GM23338 (cell line): ENCODE results near the gene TBX1. TPM values are rescaled to one million over a fixed set of nuclear protein-coding genes. Genes with fewer than 3 reads are reported as not detected.

Source experiments
- ATAC-seq: fragments of 200-7000 bp; cut with Tn5 transposase; 3 replicates; pipeline ENCODE4 v1.9.1; 2020
- DNase-seq: peaks from one replicate; pipeline ENCODE4 v3.0.0-alpha.2; 2015; ENCODE audit warnings: low spot score
- H2AFZ ChIP-seq: fragments of 200-600 bp; sonication (generic); 2 replicates; pipeline ENCODE4 v1.8.0; 2016; ENCODE audit warnings: antibody characterized with exemption, mild to moderate bottlenecking, moderate library complexity
- H3F3A ChIP-seq: fragments of 200-600 bp; sonication (generic); replicated peaks from 2 replicates; pipeline ENCODE4 v1.8.0; 2017; ENCODE audit warnings: antibody characterized with exemption, mixed run types, low read depth
- H3K27ac ChIP-seq: fragments of 200-600 bp; sonication (generic); 2 replicates; pipeline ENCODE4 v1.6.1; 2016; ENCODE audit warnings: low read depth
- H3K27me3 ChIP-seq: fragments of 200-600 bp; sonication (generic); 2 replicates; pipeline ENCODE4 v1.8.0; 2016; ENCODE audit warnings: mild to moderate bottlenecking, mixed run types, moderate library complexity; ENCODE audit not compliant: insufficient read depth
- H3K36me3 ChIP-seq: fragments of 200-600 bp; sonication (generic); 2 replicates; pipeline ENCODE4 v1.8.0; 2016; ENCODE audit warnings: mild to moderate bottlenecking; ENCODE audit not compliant: insufficient read depth
- H3K4me1 ChIP-seq: fragments of 200-600 bp; sonication (generic); 2 replicates; pipeline ENCODE4 v1.8.0; 2016; ENCODE audit warnings: mild to moderate bottlenecking, moderate library complexity; ENCODE audit not compliant: insufficient read depth
- H3K4me2 ChIP-seq: fragments of 200-600 bp; sonication (generic); 2 replicates; pipeline ENCODE4 v1.7.1; 2017; ENCODE audit warnings: mixed run types
- H3K4me3 ChIP-seq: fragments of 200-600 bp; sonication (generic); 2 replicates; pipeline ENCODE4 v1.6.1; 2016; ENCODE audit warnings: mixed run types
- H3K79me2 ChIP-seq: fragments of 200-600 bp; sonication (generic); replicated peaks from 2 replicates; pipeline ENCODE4 v1.8.0; 2017; ENCODE audit warnings: mild to moderate bottlenecking; ENCODE audit not compliant: insufficient read depth
- H3K9me2 ChIP-seq: fragments of 200-600 bp; sonication (generic); 2 replicates; pipeline ENCODE4 v1.8.0; 2017; ENCODE audit not compliant: insufficient read depth
- H4K20me1 ChIP-seq: fragments of 200-600 bp; sonication (generic); replicated peaks from 2 replicates; pipeline ENCODE4 v1.8.0; 2017; ENCODE audit warnings: mild to moderate bottlenecking; ENCODE audit not compliant: insufficient read depth
- H3K27ac Mint-ChIP-seq: 2 replicates; pipeline ENCODE4 v1.8.0; 2020; ENCODE audit warnings: inconsistent platforms, mild to moderate bottlenecking, moderate library complexity, mixed read lengths
- H3K27me3 Mint-ChIP-seq: 3 replicates; pipeline ENCODE4 v1.8.0; 2022; ENCODE audit warnings: low read depth, mild to moderate bottlenecking, moderate library complexity, mixed read lengths, inconsistent platforms; ENCODE audit not compliant: insufficient read depth, poor library complexity
- H3K36me3 Mint-ChIP-seq: 3 replicates; pipeline ENCODE4 v1.8.0; 2021; ENCODE audit warnings: low read depth, mild to moderate bottlenecking, inconsistent platforms, moderate library complexity, mixed read lengths
- H3K4me1 Mint-ChIP-seq: 3 replicates; pipeline ENCODE4 v1.8.0; 2020; ENCODE audit warnings: mild to moderate bottlenecking, inconsistent platforms, mixed read lengths
- H3K4me3 Mint-ChIP-seq: 3 replicates; pipeline ENCODE4 v1.8.0; 2021; ENCODE audit warnings: moderate library complexity, mild to moderate bottlenecking, inconsistent platforms, mixed read lengths
- H3K9me3 Mint-ChIP-seq: 3 replicates; pipeline ENCODE4 v1.8.0; 2020; ENCODE audit warnings: moderate library complexity, mild to moderate bottlenecking, inconsistent platforms, mixed read lengths
- CREB1 ChIP-seq: fragments of 250-450 bp; sonication (Bioruptor Pico); IDR thresholded peaks from 2 replicates; pipeline ENCODE4 v1.5.0; 2020; ENCODE audit warnings: low read depth, mild to moderate bottlenecking, moderate library complexity
- ETS1 ChIP-seq: IDR thresholded peaks from 2 replicates; pipeline ENCODE4 v1.6.1; 2016; ENCODE audit warnings: antibody characterized with exemption
- NANOG ChIP-seq: IDR thresholded peaks from 2 replicates; pipeline ENCODE4 v1.6.1; 2016; ENCODE audit warnings: antibody characterized with exemption, borderline replicate concordance
- POLR2AphosphoS5 ChIP-seq: IDR thresholded peaks from 2 replicates; pipeline ENCODE4 v1.6.1; 2016; ENCODE audit warnings: antibody characterized with exemption, low read depth
- REST ChIP-seq: IDR thresholded peaks from one replicate; pipeline ENCODE4 v1.6.1; 2018; ENCODE audit warnings: antibody characterized with exemption; ENCODE audit not compliant: unreplicated experiment
- ZNF114 ChIP-seq: fragments of 250-450 bp; sonication (Bioruptor Pico); IDR thresholded peaks from 2 replicates; pipeline ENCODE4 v1.5.0; 2020; ENCODE audit warnings: mild to moderate bottlenecking, moderate library complexity
- ZNF331 ChIP-seq: fragments of 250-450 bp; sonication (Bioruptor Pico); IDR thresholded peaks from 2 replicates; pipeline ENCODE4 v1.5.0; 2020; ENCODE audit warnings: low read depth, mild to moderate bottlenecking, moderate library complexity
- ZNF462 ChIP-seq: fragments of 250-450 bp; sonication (Bioruptor Pico); IDR thresholded peaks from 2 replicates; pipeline ENCODE4 v1.5.0; 2020; ENCODE audit warnings: mild to moderate bottlenecking, moderate library complexity
- polyA plus RNA-seq: library from polyadenylated mRNA; unstranded; fragments of >200 nt; fragmentation: Nextera tagmentation; extraction: Ambion mirVana; gene quantifications from 2 replicates; pipeline ENCODE4 v1.2.1, GENCODE V29; 2016
- total RNA-seq: library from RNA; depleted of rRNA; stranded (reverse); fragments of >200 nt; shearing (Covaris generic); gene quantifications from 2 replicates; pipeline ENCODE4 v1.2.3, GENCODE V29; 2014

Gene TBX1
- total and polyA plus RNA-seq, 2 experiments from 2014 or later: 0.19 to 0.66 TPM

- TF ChIP-seq ETS1 (no peak), POLR2AphosphoS5 (no peak), REST (no peak), CREB1 (CRISPR knock-in tag) (no peak), ZNF114 (CRISPR knock-in tag) (no peak), NANOG (no peak), ZNF331 (CRISPR knock-in tag) (no peak)
These were observed 13.0 kb downstream of the TBX1 start (continued) for GRCh38 chr22:19773470-19774040.

GRCh38 chr22:19774628-19775027 is 14.1 kb downstream of the TBX1 start:
- Histone ChIP-seq H3K4me3 (no peak overlapping the region), H3K36me3 (no peaks in the 10 kb centered on the region), H3K4me2 (no peak overlapping the region), H3K9me2 (no peaks in the 10 kb centered on the region), H3K27me3 (peaks cover 17% of the 10 kb centered on the region; the same call in 1 of the 2 replicates), H3K4me1 (no peaks in the 10 kb centered on the region), H3F3A (no peaks in the 10 kb centered on the region), H3K79me2 (no peaks in the 10 kb centered on the region), H4K20me1 (no peaks in the 10 kb centered on the region), H2AFZ (no peak overlapping the region), H3K27ac (no peak overlapping the region)
- Mint-ChIP-seq H3K4me1 (no peaks in the 10 kb centered on the region), H3K4me3 (no peak overlapping the region), H3K27me3 (peaks cover 26% of the 10 kb centered on the region), H3K27ac (no peak overlapping the region), H3K36me3 (no peaks in the 10 kb centered on the region), H3K9me3 (no peaks in the 10 kb centered on the region; the same call in 2 of the 3 replicates)
- no peak for ATAC-seq
- no peak for TF ChIP-seq ETS1
- no peak for TF ChIP-seq NANOG
- TF ChIP-seq ZNF462: no peak
- no peak for TF ChIP-seq CREB1 (CRISPR knock-in tag)
- TF ChIP-seq REST: no peak
- DNase-seq: no peak
